NCI-H1417 (cell line): ENCODE measurements around the gene ZBTB7C.

Experiments
- DNase-seq, 3 experiments: peaks; one replicate each; lab custom pipeline; 2025; lab: John Stamatoyannopoulos, UW

Gene ZBTB7C

GRCh38 chr18:48390641-48391040, 18.5 kb downstream of the ZBTB7C start:
- no peak for DNase-seq

- DNase-seq: no peak
Observed at GRCh38 chr18:48388478-48388877, 20.7 kb downstream of the ZBTB7C start.

- DNase-seq: no peak
Observed at GRCh38 chr18:48387300-48387699, 21.9 kb downstream of the ZBTB7C start.

- DNase-seq: no peak
Observed at GRCh38 chr18:48385596-48385995, 23.6 kb downstream of the ZBTB7C start.

- peak in 1 of 3 experiments; percentile 61 for DNase-seq
Observed at GRCh38 chr18:48376934-48377333, 32.2 kb downstream of the ZBTB7C start.

GRCh38 chr18:48376406-48376805, 32.8 kb downstream of the ZBTB7C start:
- peak in 2 of 3 experiments; percentile 77 to 93 for DNase-seq

GRCh38 chr18:48375150-48375800, 33.9 kb downstream of the ZBTB7C start:
- DNase-seq: no peak

GRCh38 chr18:48374423-48375149, 34.6 kb downstream of the ZBTB7C start:
- no peak for DNase-seq

- DNase-seq: no peak
Observed at GRCh38 chr18:48371854-48372602, 37.2 kb downstream of the ZBTB7C start.

- peak in 2 of 3 experiments; percentile 77 to 87 for DNase-seq
Observed at GRCh38 chr18:48367557-48367956, 41.6 kb downstream of the ZBTB7C start.

- peak in 1 of 3 experiments; percentile 9 for DNase-seq
Observed at GRCh38 chr18:48365965-48366364, 43.2 kb downstream of the ZBTB7C start.

- no peak for DNase-seq
Observed at GRCh38 chr18:48364146-48364545, 45.0 kb downstream of the ZBTB7C start.

GRCh38 chr18:48363175-48363574, 46.0 kb downstream of the ZBTB7C start:
- DNase-seq: no peak

GRCh38 chr18:48361801-48362200, 47.4 kb downstream of the ZBTB7C start:
- no peak for DNase-seq

- no peak for DNase-seq
Observed at GRCh38 chr18:48360376-48361021, 48.7 kb downstream of the ZBTB7C start.

GRCh38 chr18:48359626-48360025, 49.6 kb downstream of the ZBTB7C start:
- no peak for DNase-seq

- no peak for DNase-seq
Observed at GRCh38 chr18:48358868-48359267, 50.3 kb downstream of the ZBTB7C start.

GRCh38 chr18:48356909-48357631, 52.1 kb downstream of the ZBTB7C start:
- DNase-seq: peak in 2 of 3 experiments; percentile 61 to 74

GRCh38 chr18:48356151-48356745, 52.9 kb downstream of the ZBTB7C start:
- DNase-seq: no peak

- DNase-seq: no peak
Observed at GRCh38 chr18:48355276-48356115, 53.7 kb downstream of the ZBTB7C start.
